Keratinocyte (primary cell): ENCODE measurements around the gene FOXK2. TPM values are rescaled to one million over a fixed set of nuclear protein-coding genes. Genes with fewer than 3 reads are reported as not detected.

Source experiments
- DNase-seq: peaks from one replicate; pipeline ENCODE4 v3.0.0-alpha.2; 2011; ENCODE audit warnings: low read depth, missing footprints, low spot score
- FAIRE-seq: peaks from 2 replicates; lab custom pipeline; 2011; peaks lifted over from hg19 to GRCh38; lab: Jason Lieb, UNC
- H2AFZ ChIP-seq: 2 replicates; pipeline ENCODE4 v1.6.0; 2012; ENCODE audit warnings: low read length, control low read depth, inconsistent platforms; ENCODE audit not compliant: control insufficient read depth
- H3K27ac ChIP-seq: 2 replicates; pipeline ENCODE4 v1.5.1; 2011; ENCODE audit warnings: low read length; ENCODE audit not compliant: control insufficient read depth, insufficient read depth
- H3K27me3 ChIP-seq: 3 replicates; pipeline ENCODE4 v1.6.0; 2011; ENCODE audit warnings: low read length; ENCODE audit not compliant: control insufficient read depth, insufficient read depth; ENCODE audit errors: extremely low read depth
- H3K36me3 ChIP-seq, 2 experiments: 2 replicates in 1 of 2; 3 replicates in 1 of 2; pipeline ENCODE4 v1.5.1; 2011; ENCODE audit warnings: low read length in 2 of 2, mild to moderate bottlenecking in 1 of 2; ENCODE audit not compliant: control insufficient read depth in 2 of 2, insufficient read depth in 2 of 2; ENCODE audit errors: extremely low read depth in 1 of 2
- H3K4me1 ChIP-seq: 3 replicates; pipeline ENCODE4 v1.5.1; 2011; ENCODE audit warnings: low read length; ENCODE audit not compliant: control insufficient read depth, insufficient read depth; ENCODE audit errors: extremely low read depth
- H3K4me2 ChIP-seq: 3 replicates; pipeline ENCODE4 v1.6.0; 2011; ENCODE audit warnings: low read depth, low read length; ENCODE audit not compliant: control insufficient read depth, insufficient read depth; ENCODE audit errors: extremely low read depth
- H3K4me3 ChIP-seq, 3 experiments: fragments of 200-600 bp in 1 of 3; sonication (generic) in 1 of 3; 2 replicates in 2 of 3; 3 replicates in 1 of 3; pipeline ENCODE4 v1.5.1; 2011 to 2016; ENCODE audit warnings: low read length in 3 of 3, mild to moderate bottlenecking in 3 of 3, control low read depth in 2 of 3, inconsistent platforms in 1 of 3, low read depth in 1 of 3, mixed read lengths in 1 of 3, mixed run types in 1 of 3, moderate library complexity in 1 of 3; ENCODE audit not compliant: control insufficient read depth in 2 of 3, insufficient read depth in 2 of 3; ENCODE audit errors: extremely low read depth in 1 of 3
- H3K79me2 ChIP-seq: 2 replicates; pipeline ENCODE4 v1.6.0; 2012; ENCODE audit warnings: low read length; ENCODE audit not compliant: control insufficient read depth, insufficient read depth
- H3K9ac ChIP-seq: 3 replicates; pipeline ENCODE4 v1.6.0; 2011; ENCODE audit warnings: low read length; ENCODE audit not compliant: control insufficient read depth, insufficient read depth; ENCODE audit errors: extremely low read depth
- H3K9me1 ChIP-seq: 3 replicates; pipeline ENCODE4 v1.6.0; 2011; ENCODE audit warnings: low read length; ENCODE audit not compliant: control insufficient read depth, insufficient read depth; ENCODE audit errors: extremely low read depth
- H3K9me3 ChIP-seq: 2 replicates; pipeline ENCODE4 v1.5.1; 2012; ENCODE audit warnings: low read depth, low read length; ENCODE audit not compliant: control insufficient read depth
- H4K20me1 ChIP-seq: 3 replicates; pipeline ENCODE4 v1.6.0; 2011; ENCODE audit warnings: low read length; ENCODE audit not compliant: control insufficient read depth, insufficient read depth; ENCODE audit errors: extremely low read depth
- CTCF ChIP-seq, 3 experiments: IDR thresholded peaks in 1 of 3; conservative IDR thresholded peaks in 1 of 3; optimal IDR thresholded peaks in 1 of 3; 2 replicates in 2 of 3; 3 replicates in 1 of 3; pipeline versions ENCODE3 to v1.5.1; 2011; ENCODE audit warnings: low read length in 3 of 3, mild to moderate bottlenecking in 3 of 3, moderate library complexity in 2 of 3, control low read depth in 1 of 3, inconsistent platforms in 1 of 3; ENCODE audit not compliant: insufficient read depth in 2 of 3; ENCODE audit errors: extremely low read depth in 1 of 3
- EZH2 ChIP-seq: IDR thresholded peaks from one replicate; pipeline ENCODE4 v1.6.1; 2012; ENCODE audit warnings: inconsistent platforms, mild to moderate bottlenecking, low read length, moderate library complexity
- dilution Hi-C: fragments of 300-500 bp; cut with MboI; formaldehyde crosslinking; loops from one replicate; pipeline ENCODE4 v1.7.0; 2020; ENCODE audit warnings: low sequenced_read_pairs; ENCODE audit not compliant: extremely low pct_ligation_motif_present
- polyA plus RNA-seq, 5 experiments: library from polyadenylated mRNA; depleted of rRNA in 3 of 5; stranded (reverse) in 3 of 5; stranded (forward) in 1 of 5; unstranded in 1 of 5; fragments of >200 nt; gene quantifications; 1 replicate in 1 of 5; 2 replicates in 3 of 5; 3 replicates in 1 of 5; pipeline versions ENCODE4 v1.2.1 to v1.2.3, GENCODE V29; 2011 to 2012; ENCODE audit warnings: missing spikeins in 2 of 5, low read depth in 1 of 5, low replicate concordance in 1 of 5

The FOXK2 gene
- polyA plus RNA-seq, 1 donor (not counting 4 experiments of a cell fraction or from before 2014, with no cell fraction given), result 43.9 TPM

GRCh38 chr17:82565551-82565950 lies 46.0 kb downstream of the FOXK2 start:
- Histone ChIP-seq H4K20me1 (peaks cover 37% of the 10 kb centered on the region), H3K9me3 (no peaks in the 10 kb centered on the region), H3K9ac (no peak overlapping the region), H3K27ac (no peak overlapping the region), H3K27me3 (no peaks in the 10 kb centered on the region), H3K4me1 (no peaks in the 10 kb centered on the region), H3K79me2 (peaks cover 86% of the 10 kb centered on the region), H3K4me2 (no peak overlapping the region), H3K9me1 (no peaks in the 10 kb centered on the region), H3K4me3 (no peak overlapping the region), H3K36me3 (peaks cover 36% of the 10 kb centered on the region in 2 experiments), H2AFZ (no peak overlapping the region)
- dilution Hi-C loops, result no loop called here
- DNase-seq (no peak), FAIRE-seq (no peak)
- TF ChIP-seq EZH2 (no peak), CTCF (optimal IDR thresholded peaks at IDR 0.05 in 1 of 3, IDR thresholded peaks at IDR 0.05 in 1 of 3, conservative IDR thresholded peaks at IDR 0.05 in 1 of 3; ENCODE audit: extremely low read depth in 1 of 3, insufficient read depth in 2 of 3, low read length in 3 of 3) (no peak)

- H3K9ac ChIP-seq, result no peak overlapping the region
- TF ChIP-seq EZH2 (no peak), CTCF (optimal IDR thresholded peaks at IDR 0.05 in 1 of 3, IDR thresholded peaks at IDR 0.05 in 1 of 3, conservative IDR thresholded peaks at IDR 0.05 in 1 of 3; ENCODE audit: extremely low read depth in 1 of 3, insufficient read depth in 2 of 3, low read length in 3 of 3) (no peak)
- no peaks in the 10 kb centered on the region for H3K27me3 ChIP-seq
- H4K20me1 ChIP-seq, result peaks cover 32% of the 10 kb centered on the region
- no peaks in the 10 kb centered on the region for H3K4me1 ChIP-seq
- no peak overlapping the region for H3K4me3 ChIP-seq
- peaks cover 40 to 43% of the 10 kb centered on the region in 2 experiments for H3K36me3 ChIP-seq
- H2AFZ ChIP-seq, result no peak overlapping the region
- no peaks in the 10 kb centered on the region for H3K9me3 ChIP-seq
- FAIRE-seq (no peak), DNase-seq (no peak)
- no peak overlapping the region for H3K27ac ChIP-seq
- no peaks in the 10 kb centered on the region for H3K9me1 ChIP-seq
- no peak overlapping the region for H3K4me2 ChIP-seq
- dilution Hi-C loops, result no loop called here
- H3K79me2 ChIP-seq, result peaks cover 83% of the 10 kb centered on the region
These were observed 46.8 kb downstream of the FOXK2 start for GRCh38 chr17:82566129-82566960.
